Mucosa of stomach (tissue), 1 donor: ENCODE results near the gene SH2D4B.

Experiments used
- H3K27me3 ChIP-seq: one replicate; pipeline ENCODE4 v1.7.0; 2013; ENCODE audit warnings: mild to moderate bottlenecking, low read length; ENCODE audit not compliant: control insufficient read depth, insufficient read depth
- H3K36me3 ChIP-seq: one replicate; pipeline ENCODE4 v1.7.0; 2013; ENCODE audit warnings: low read length; ENCODE audit not compliant: control insufficient read depth, insufficient read depth
- H3K4me1 ChIP-seq: one replicate; pipeline ENCODE4 v1.7.0; 2013; ENCODE audit warnings: mild to moderate bottlenecking, low read length; ENCODE audit not compliant: control insufficient read depth, insufficient read depth
- H3K4me3 ChIP-seq: one replicate; pipeline ENCODE4 v1.7.0; 2013; ENCODE audit warnings: low read length
- H3K9ac ChIP-seq: one replicate; pipeline ENCODE4 v1.7.0; 2013; ENCODE audit warnings: mild to moderate bottlenecking, low read length, moderate library complexity
- H3K9me3 ChIP-seq: one replicate; pipeline ENCODE4 v1.7.0; 2013; ENCODE audit warnings: mild to moderate bottlenecking, low read length, moderate library complexity; ENCODE audit not compliant: control insufficient read depth
- donor health status: Pancreatic carcinoma.

SH2D4B gene

DNA sequence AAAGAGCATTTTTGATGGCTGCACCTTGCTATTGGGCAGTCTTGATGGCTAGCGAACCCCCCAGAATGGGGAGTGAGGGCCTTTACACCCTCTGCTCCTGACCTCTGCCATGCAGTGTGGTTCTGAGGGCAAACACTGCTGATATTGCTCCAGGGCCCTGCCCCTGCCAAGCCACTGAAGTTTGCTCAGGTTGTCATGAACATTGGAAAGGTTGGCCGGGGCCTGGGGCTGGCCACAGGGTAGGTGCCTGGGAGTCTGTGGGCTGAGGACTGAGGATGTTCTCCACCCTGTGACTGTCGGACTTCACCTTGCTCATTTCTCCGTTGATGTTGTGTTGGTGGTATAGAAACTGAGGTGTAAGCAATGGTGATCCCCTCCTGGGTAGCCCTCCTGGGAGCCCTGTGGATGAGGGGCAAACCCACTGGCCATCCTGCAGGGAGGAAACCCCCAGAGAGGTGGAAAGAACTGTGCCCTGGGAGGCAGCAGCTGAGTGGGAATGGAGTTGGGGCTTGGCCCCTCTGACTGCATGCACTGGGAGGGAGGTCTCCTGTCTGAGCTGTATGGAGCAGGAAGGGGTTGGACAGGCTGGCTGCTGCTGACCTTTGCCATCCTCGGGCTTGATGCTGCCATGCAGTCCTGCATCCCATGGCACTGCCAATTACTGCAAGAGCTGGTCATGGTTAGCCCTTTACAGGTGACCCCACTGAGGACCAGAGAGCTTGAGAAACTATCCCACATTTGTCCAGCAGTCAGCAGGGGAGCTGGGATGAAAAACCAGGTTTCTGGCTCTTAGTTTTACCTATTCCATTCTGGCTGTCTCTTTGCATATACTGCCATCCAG is 77.1 kb downstream of the SH2D4B start:
- Histone ChIP-seq H3K4me1 (no peaks in the 10 kb centered on the region), H3K4me3 (no peak overlapping the region), H3K9me3 (no peaks in the 10 kb centered on the region), H3K36me3 (no peaks in the 10 kb centered on the region), H3K27me3 (no peaks in the 10 kb centered on the region), H3K9ac (no peak overlapping the region)

DNA sequence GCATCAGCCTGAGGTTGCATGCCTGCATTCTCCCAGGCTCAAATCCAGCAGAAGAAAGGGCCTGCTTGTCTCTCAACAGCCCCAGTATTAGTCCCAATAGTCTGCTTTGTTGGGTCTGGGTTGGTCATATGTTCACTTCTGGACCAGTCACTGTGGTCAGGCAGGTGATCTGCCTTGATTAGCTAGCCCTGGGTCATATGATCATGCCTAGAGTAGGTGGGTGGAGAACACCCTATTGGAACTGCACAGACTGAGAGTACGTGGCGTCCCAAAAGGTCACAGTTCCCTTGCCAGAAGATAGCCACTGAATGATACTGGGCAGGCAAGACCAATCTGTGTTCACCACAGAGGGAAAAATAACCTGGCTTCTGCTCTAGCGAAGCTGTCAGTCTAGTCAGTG is 80.1 kb downstream of the SH2D4B start:
- Histone ChIP-seq H3K9ac (no peak overlapping the region), H3K4me3 (no peak overlapping the region), H3K36me3 (no peaks in the 10 kb centered on the region), H3K9me3 (no peaks in the 10 kb centered on the region), H3K27me3 (no peaks in the 10 kb centered on the region), H3K4me1 (no peaks in the 10 kb centered on the region)

- Histone ChIP-seq H3K9me3 (no peaks in the 10 kb centered on the region), H3K9ac (no peak overlapping the region), H3K27me3 (no peaks in the 10 kb centered on the region), H3K4me1 (no peaks in the 10 kb centered on the region), H3K4me3 (no peak overlapping the region), H3K36me3 (no peaks in the 10 kb centered on the region)
Measured at GRCh38 chr10:80619036-80619435, 81.3 kb downstream of the SH2D4B start.

DNA sequence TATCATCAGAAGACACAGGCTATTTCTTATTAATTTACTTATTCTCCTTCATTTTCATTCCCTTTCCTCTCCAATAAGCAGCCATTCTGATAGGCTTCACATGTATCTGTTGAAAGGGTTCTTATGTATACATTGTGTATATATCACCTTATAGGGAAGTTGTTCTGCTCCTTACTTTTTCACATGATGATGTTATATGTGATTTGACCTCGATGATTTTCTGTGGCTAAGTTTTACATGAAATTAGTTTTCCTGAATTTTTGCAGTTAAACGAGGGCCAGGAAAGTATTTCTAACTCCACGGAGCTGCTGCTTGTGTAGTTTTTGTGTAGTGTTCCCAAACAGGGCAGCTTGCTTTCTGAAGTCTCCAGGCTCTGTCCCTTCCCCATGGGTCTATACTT is 84.5 kb downstream of the SH2D4B start:
- H3K9ac ChIP-seq = no peak overlapping the region
- H3K27me3 ChIP-seq = no peaks in the 10 kb centered on the region
- H3K4me3 ChIP-seq = no peak overlapping the region

DNA sequence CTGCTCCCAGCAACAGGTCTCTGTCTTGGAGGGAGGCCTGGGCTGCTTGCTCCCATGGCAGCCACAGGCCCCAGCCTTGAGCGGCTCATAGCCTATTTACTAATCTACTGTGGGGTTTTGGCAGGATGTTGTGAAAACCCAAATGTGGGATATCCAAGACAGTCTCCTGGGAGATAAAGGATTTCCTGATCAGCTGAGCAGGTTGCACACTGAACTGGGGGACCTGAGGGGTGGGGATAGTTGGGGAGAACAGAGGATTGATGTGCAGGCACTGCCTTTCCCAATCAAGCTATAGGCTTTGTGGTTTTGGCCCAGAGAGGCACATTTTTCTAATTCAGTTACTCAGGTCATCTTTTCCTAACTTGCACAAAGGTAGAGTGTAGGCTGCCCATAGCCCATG is 92.6 kb downstream of the SH2D4B start:
- no peak overlapping the region for H3K9ac ChIP-seq
- H3K4me3 ChIP-seq = no peak overlapping the region
- no peaks in the 10 kb centered on the region for H3K9me3 ChIP-seq
- no peaks in the 10 kb centered on the region for H3K27me3 ChIP-seq
- no peaks in the 10 kb centered on the region for H3K36me3 ChIP-seq
- H3K4me1 ChIP-seq = no peaks in the 10 kb centered on the region

More for the DNA sequence above, 84.5 kb downstream of the SH2D4B start:
- Histone ChIP-seq H3K9me3 (no peaks in the 10 kb centered on the region), H3K4me1 (no peaks in the 10 kb centered on the region), H3K36me3 (no peaks in the 10 kb centered on the region)

DNA sequence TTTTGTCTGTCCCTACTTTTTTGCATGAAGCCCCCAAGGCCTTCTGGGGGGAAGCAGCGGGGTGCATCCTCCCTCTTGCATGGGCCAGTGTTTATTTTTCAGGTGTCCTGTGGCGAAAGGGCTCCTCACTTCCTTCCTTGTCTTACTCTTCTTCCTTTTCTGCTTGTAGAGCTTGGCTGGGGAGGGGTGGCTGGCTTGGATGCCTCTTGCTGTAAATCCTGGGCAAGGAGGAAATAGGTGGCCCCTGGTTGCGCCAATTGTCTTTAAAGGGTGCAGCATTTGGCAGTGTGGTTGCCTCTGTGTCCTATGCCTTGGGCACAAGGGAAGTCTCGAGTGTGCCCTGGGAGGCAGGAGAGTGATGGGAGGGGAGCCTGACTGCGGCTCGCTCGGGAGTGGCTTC is 95.0 kb downstream of the SH2D4B start:
- no peaks in the 10 kb centered on the region for H3K36me3 ChIP-seq
- no peaks in the 10 kb centered on the region for H3K27me3 ChIP-seq
- no peak overlapping the region for H3K9ac ChIP-seq
- H3K4me3 ChIP-seq = no peak overlapping the region
- H3K4me1 ChIP-seq = no peaks in the 10 kb centered on the region
- H3K9me3 ChIP-seq = no peaks in the 10 kb centered on the region

DNA sequence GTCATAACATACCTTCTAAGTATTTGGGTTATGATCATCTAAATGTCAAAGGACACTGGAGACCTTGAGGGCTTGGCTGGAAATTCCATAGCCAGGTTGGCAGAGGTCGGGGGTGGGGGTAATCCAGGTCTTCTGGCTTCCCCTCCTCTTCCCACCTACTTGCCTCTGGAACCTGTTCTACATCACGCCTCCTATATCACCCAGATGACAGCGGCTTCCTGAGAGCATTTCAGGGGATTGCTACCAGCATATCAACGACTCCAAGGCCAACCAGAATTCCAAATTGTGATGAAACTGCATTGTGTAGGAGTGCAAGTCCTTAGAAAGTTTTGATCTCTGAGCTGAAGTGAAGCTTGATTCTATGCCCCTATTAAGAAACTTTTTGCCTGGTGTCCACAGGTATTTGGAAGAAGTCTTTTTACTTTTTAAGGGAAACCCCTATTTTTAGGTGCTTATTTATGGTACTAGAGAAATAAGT is 95.7 kb downstream of the SH2D4B start:
- Histone ChIP-seq H3K27me3 (no peaks in the 10 kb centered on the region), H3K4me1 (no peaks in the 10 kb centered on the region), H3K36me3 (no peaks in the 10 kb centered on the region), H3K9me3 (no peaks in the 10 kb centered on the region), H3K9ac (no peak overlapping the region), H3K4me3 (no peak overlapping the region)

- Histone ChIP-seq H3K27me3 (no peaks in the 10 kb centered on the region), H3K4me1 (no peaks in the 10 kb centered on the region), H3K9me3 (no peaks in the 10 kb centered on the region), H3K36me3 (no peaks in the 10 kb centered on the region), H3K4me3 (no peak overlapping the region), H3K9ac (no peak overlapping the region)
Measured at GRCh38 chr10:80633910-80634309, 96.2 kb downstream of the SH2D4B start.

- Histone ChIP-seq H3K4me3 (no peak overlapping the region), H3K27me3 (no peaks in the 10 kb centered on the region), H3K36me3 (no peaks in the 10 kb centered on the region), H3K9ac (no peak overlapping the region), H3K4me1 (no peaks in the 10 kb centered on the region), H3K9me3 (no peaks in the 10 kb centered on the region)
Measured at GRCh38 chr10:80642661-80643060, 105.0 kb downstream of the SH2D4B start.

GRCh38 chr10:80646366-80646765 is 108.7 kb downstream of the SH2D4B start:
- H3K4me1 ChIP-seq = no peaks in the 10 kb centered on the region
- H3K9me3 ChIP-seq = no peaks in the 10 kb centered on the region
- no peaks in the 10 kb centered on the region for H3K27me3 ChIP-seq
- no peak overlapping the region for H3K9ac ChIP-seq
- H3K4me3 ChIP-seq = no peak overlapping the region
- no peaks in the 10 kb centered on the region for H3K36me3 ChIP-seq

GRCh38 chr10:80647173-80647833 is 109.6 kb downstream of the SH2D4B start:
- H3K9me3 ChIP-seq = no peaks in the 10 kb centered on the region
- no peaks in the 10 kb centered on the region for H3K4me1 ChIP-seq
- no peak overlapping the region for H3K4me3 ChIP-seq
- H3K36me3 ChIP-seq = no peaks in the 10 kb centered on the region
- H3K9ac ChIP-seq = no peak overlapping the region
- H3K27me3 ChIP-seq = no peaks in the 10 kb centered on the region

- Histone ChIP-seq H3K4me1 (no peaks in the 10 kb centered on the region), H3K27me3 (no peaks in the 10 kb centered on the region), H3K9ac (no peak overlapping the region), H3K36me3 (no peaks in the 10 kb centered on the region), H3K4me3 (no peak overlapping the region), H3K9me3 (no peaks in the 10 kb centered on the region)
Measured at GRCh38 chr10:80648106-80648505, 110.4 kb downstream of the SH2D4B start.
